ENCODE results near the gene ADCY3. TPM values are rescaled to one million over a fixed set of nuclear protein-coding genes. Genes with fewer than 3 reads are reported as not detected.

The ADCY3 gene
- polyA plus RNA-seq, 3 donors: 2.5 to 9.3 (median 3.5) TPM

GRCh38 chr2:24875272-24875671 is 44.8 kb downstream of the ADCY3 start:
- Histone ChIP-seq H3K79me2 (ENCODE audit: insufficient read depth, low read length) (peaks cover 12% of the 10 kb centered on the region), H2AFZ (ENCODE audit: insufficient read depth, low read depth, low read length, poor library complexity, severe bottlenecking) (no peak overlapping the region), H3K27me3 (ENCODE audit: control insufficient read depth in 2 of 2, insufficient read depth in 2 of 2, low read length in 2 of 2) (no peaks in the 10 kb centered on the region), H3K9me3 (replicated peaks in 1 of 2; ENCODE audit: control insufficient read depth in 1 of 2, insufficient read depth in 1 of 2, low read length in 2 of 2) (no peaks in the 10 kb centered on the region), H3K4me3 (replicated peaks in 1 of 3; ENCODE audit: low read depth in 2 of 3, low read length in 3 of 3) (no peak overlapping the region), H3K27ac (ENCODE audit: low read depth in 1 of 2, low read length in 2 of 2) (no peak overlapping the region), H4K20me1 (ENCODE audit: insufficient read depth, low read length) (no peaks in the 10 kb centered on the region), H3K4me2 (replicated peaks; ENCODE audit: extremely low read depth, low read length, poor library complexity, severe bottlenecking) (no peak overlapping the region), H3K9ac (ENCODE audit: insufficient read depth, low read length, poor library complexity, severe bottlenecking) (no peak overlapping the region), H3K4me1 (ENCODE audit: control insufficient read depth in 1 of 2, insufficient read depth in 2 of 2, low read length in 2 of 2) (peaks cover 0 to 31% of the 10 kb centered on the region in 2 donors), H3K36me3 (replicated peaks in 1 of 2; ENCODE audit: control insufficient read depth in 1 of 2, insufficient read depth in 2 of 2, low read length in 2 of 2) (peaks cover 0 to 2% of the 10 kb centered on the region in 2 donors)
- intact Hi-C loops (cut with micrococcal nuclease): no loop called here
- Mint-ChIP-seq H3K27ac (peak overlapping the region in 1 of 7 donors; percentile 98), H3K36me3 (peaks cover 19 to 22% of the 10 kb centered on the region in 2 donors), H3K27me3 (ENCODE audit: low read depth in 3 of 3) (peaks cover 0 to 1% (median 0%) of the 10 kb centered on the region in 3 donors), H3K4me1 (peaks cover 66% of the 10 kb centered on the region), H3K4me3 (no peak overlapping the region), H3K9me3 (peaks cover 0 to 9% (median 3%) of the 10 kb centered on the region in 7 donors)
- DNase-seq: no peak
- WGBS (ENCODE audit: insufficient coverage): 92% methylated on average over 8 of the region's 10 CpGs
- TF ChIP-seq, protein P1, sequence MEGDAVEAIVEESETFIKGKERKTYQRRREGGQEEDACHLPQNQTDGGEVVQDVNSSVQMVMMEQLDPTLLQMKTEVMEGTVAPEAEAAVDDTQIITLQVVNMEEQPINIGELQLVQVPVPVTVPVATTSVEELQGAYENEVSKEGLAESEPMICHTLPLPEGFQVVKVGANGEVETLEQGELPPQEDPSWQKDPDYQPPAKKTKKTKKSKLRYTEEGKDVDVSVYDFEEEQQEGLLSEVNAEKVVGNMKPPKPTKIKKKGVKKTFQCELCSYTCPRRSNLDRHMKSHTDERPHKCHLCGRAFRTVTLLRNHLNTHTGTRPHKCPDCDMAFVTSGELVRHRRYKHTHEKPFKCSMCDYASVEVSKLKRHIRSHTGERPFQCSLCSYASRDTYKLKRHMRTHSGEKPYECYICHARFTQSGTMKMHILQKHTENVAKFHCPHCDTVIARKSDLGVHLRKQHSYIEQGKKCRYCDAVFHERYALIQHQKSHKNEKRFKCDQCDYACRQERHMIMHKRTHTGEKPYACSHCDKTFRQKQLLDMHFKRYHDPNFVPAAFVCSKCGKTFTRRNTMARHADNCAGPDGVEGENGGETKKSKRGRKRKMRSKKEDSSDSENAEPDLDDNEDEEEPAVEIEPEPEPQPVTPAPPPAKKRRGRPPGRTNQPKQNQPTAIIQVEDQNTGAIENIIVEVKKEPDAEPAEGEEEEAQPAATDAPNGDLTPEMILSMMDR (IDR thresholded peaks at IDR 0.05): no peak

DNA sequence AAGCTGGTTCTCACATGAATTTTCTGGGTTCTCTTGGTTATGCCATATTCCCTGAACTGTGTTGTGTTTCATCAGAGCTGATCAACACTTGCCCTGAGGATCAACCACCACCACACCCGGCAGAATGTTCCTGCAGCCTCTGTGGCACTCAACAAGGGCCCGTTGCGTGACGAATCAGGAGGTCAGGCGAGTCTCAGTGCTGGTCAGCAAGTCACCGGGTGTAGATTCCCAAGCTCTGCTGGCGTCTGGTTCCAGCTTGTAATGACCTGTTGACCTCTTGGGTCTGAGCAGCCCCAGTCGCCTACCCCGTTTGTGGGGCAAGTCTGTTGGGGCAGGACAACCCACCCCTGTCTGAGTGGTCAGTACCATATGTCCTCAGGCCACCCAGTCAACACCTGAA is 46.0 kb downstream of the ADCY3 start:
- TF ChIP-seq, protein P1 (IDR thresholded peaks at IDR 0.05): no peak
- Mint-ChIP-seq H3K27ac (peak overlapping the region; percentile 40 to 98 (median 80)), H3K4me1 (peaks cover 59% of the 10 kb centered on the region), H3K27me3 (ENCODE audit: low read depth in 3 of 3) (peaks cover 0 to 1% (median 0%) of the 10 kb centered on the region in 3 donors), H3K36me3 (peaks cover 19 to 21% of the 10 kb centered on the region in 2 donors), H3K9me3 (peaks cover 0 to 5% (median 2%) of the 10 kb centered on the region in 7 donors), H3K4me3 (peak overlapping the region; percentile 37 to 50)
- peaks cover 0 to 31% of the 10 kb centered on the region in 2 donors for H3K4me1 ChIP-seq (ENCODE audit: control insufficient read depth in 1 of 2, insufficient read depth in 2 of 2, low read length in 2 of 2)
- no peaks in the 10 kb centered on the region for H3K27me3 ChIP-seq (ENCODE audit: control insufficient read depth in 2 of 2, insufficient read depth in 2 of 2, low read length in 2 of 2)
- H3K9me3 ChIP-seq (replicated peaks in 1 of 2; ENCODE audit: control insufficient read depth in 1 of 2, insufficient read depth in 1 of 2, low read length in 2 of 2): no peaks in the 10 kb centered on the region
- H3K36me3 ChIP-seq (replicated peaks in 1 of 2; ENCODE audit: control insufficient read depth in 1 of 2, insufficient read depth in 2 of 2, low read length in 2 of 2): peaks cover 0 to 2% of the 10 kb centered on the region in 2 donors
- H3K4me2 ChIP-seq (replicated peaks; ENCODE audit: extremely low read depth, low read length, poor library complexity, severe bottlenecking): no peak overlapping the region
- no peaks in the 10 kb centered on the region for H4K20me1 ChIP-seq (ENCODE audit: insufficient read depth, low read length)
- 59% methylated on average over 9 of the region's 9 CpGs for WGBS (ENCODE audit: insufficient coverage)
- intact Hi-C loops (cut with micrococcal nuclease): no loop called here
- H3K4me3 ChIP-seq (replicated peaks in 1 of 3; ENCODE audit: low read depth in 2 of 3, low read length in 3 of 3): no peak overlapping the region
- peak in 2 of 3 donors; percentile 54 to 60 for DNase-seq
- H3K27ac ChIP-seq (ENCODE audit: low read depth in 1 of 2, low read length in 2 of 2): peak overlapping the region in 1 of 2 donors; percentile 67
- H2AFZ ChIP-seq (ENCODE audit: insufficient read depth, low read depth, low read length, poor library complexity, severe bottlenecking): peak overlapping the region; percentile 53
- H3K9ac ChIP-seq (ENCODE audit: insufficient read depth, low read length, poor library complexity, severe bottlenecking): peak overlapping the region; percentile 21
- H3K79me2 ChIP-seq (ENCODE audit: insufficient read depth, low read length): peaks cover 8% of the 10 kb centered on the region
